IPS-11a (cell line): Measurements from ENCODE around the gene DOP1B.
"Not testable (repeated sequence)": the region's sequence is repeated elsewhere in the genome, so short reads cannot be mapped to it uniquely, and the experiment has no call there.

Source experiments
- H3K4me3 ChIP-seq: one replicate; pipeline ENCODE4 v1.5.1; 2013; ENCODE audit warnings: low read depth, low read length, control low read depth

Gene DOP1B

GRCh38 chr21:36171336-36171735 lies 14.7 kb downstream of the DOP1B start:
- no peak overlapping the region for H3K4me3 ChIP-seq

GRCh38 chr21:36171741-36172331 lies 15.2 kb downstream of the DOP1B start:
- no peak overlapping the region for H3K4me3 ChIP-seq

- no peak overlapping the region for H3K4me3 ChIP-seq
These were observed 18.2 kb downstream of the DOP1B start for GRCh38 chr21:36174780-36175179.

GRCh38 chr21:36175771-36176565 lies 19.3 kb downstream of the DOP1B start:
- H3K4me3 ChIP-seq: no peak overlapping the region

GRCh38 chr21:36178349-36178748 lies 21.7 kb downstream of the DOP1B start:
- no peak overlapping the region for H3K4me3 ChIP-seq

GRCh38 chr21:36179145-36179544 lies 22.5 kb downstream of the DOP1B start:
- no peak overlapping the region for H3K4me3 ChIP-seq

GRCh38 chr21:36180963-36181362 lies 24.3 kb downstream of the DOP1B start:
- H3K4me3 ChIP-seq: no peak overlapping the region

GRCh38 chr21:36183144-36183795 lies 26.6 kb downstream of the DOP1B start:
- H3K4me3 ChIP-seq: no peak overlapping the region

GRCh38 chr21:36184545-36184944 lies 27.9 kb downstream of the DOP1B start:
- H3K4me3 ChIP-seq: no peak overlapping the region

- no peak overlapping the region for H3K4me3 ChIP-seq
These were observed 28.9 kb downstream of the DOP1B start for GRCh38 chr21:36185523-36185922.

GRCh38 chr21:36186081-36186480 lies 29.5 kb downstream of the DOP1B start:
- H3K4me3 ChIP-seq: no peak overlapping the region

- no peak overlapping the region for H3K4me3 ChIP-seq
These were observed 30.1 kb downstream of the DOP1B start for GRCh38 chr21:36186506-36187399.

- H3K4me3 ChIP-seq: no peak overlapping the region
These were observed 31.6 kb downstream of the DOP1B start for GRCh38 chr21:36188081-36188681.

- H3K4me3 ChIP-seq: no peak overlapping the region
These were observed 32.3 kb downstream of the DOP1B start for GRCh38 chr21:36188937-36189336.

- no peak overlapping the region for H3K4me3 ChIP-seq
These were observed 34.1 kb downstream of the DOP1B start for GRCh38 chr21:36190736-36191135.

GRCh38 chr21:36193200-36193599 lies 36.6 kb downstream of the DOP1B start:
- H3K4me3 ChIP-seq: no peak overlapping the region

GRCh38 chr21:36194024-36194423 lies 37.4 kb downstream of the DOP1B start:
- no peak overlapping the region for H3K4me3 ChIP-seq

- no peak overlapping the region for H3K4me3 ChIP-seq
These were observed 39.0 kb downstream of the DOP1B start for GRCh38 chr21:36195613-36196012.

- H3K4me3 ChIP-seq: no peak overlapping the region
These were observed 42.4 kb downstream of the DOP1B start for GRCh38 chr21:36199021-36199420.

- H3K4me3 ChIP-seq: not testable (repeated sequence)
These were observed 43.0 kb downstream of the DOP1B start for GRCh38 chr21:36199575-36199974.

- H3K4me3 ChIP-seq: no peak overlapping the region
These were observed 43.5 kb downstream of the DOP1B start for GRCh38 chr21:36200081-36200561.
